Measurements from ENCODE around the gene OR5I1. TPM values are rescaled to one million over a fixed set of nuclear protein-coding genes. Genes with fewer than 3 reads are reported as not detected.

Gene OR5I1
- polyA plus RNA-seq, 3 donors from 2014 or later = not detected

Other genes with a start within 250 kb of the OR5I1 start
- not detected for gene OR5D13, start 163.0 kb downstream of the OR5I1 start, polyA plus RNA-seq
- not detected for gene OR5D14, start 140.8 kb downstream of the OR5I1 start, polyA plus RNA-seq
- not detected for gene OR5L1, start 125.0 kb downstream of the OR5I1 start, polyA plus RNA-seq
- gene OR5D18, start 116.8 kb downstream of the OR5I1 start, polyA plus RNA-seq = not detected
- gene OR5L2, start 109.2 kb downstream of the OR5I1 start, polyA plus RNA-seq = not detected
- gene OR5D16, start 97.6 kb downstream of the OR5I1 start, polyA plus RNA-seq = not detected
- not detected for gene TRIM51, start 53.1 kb downstream of the OR5I1 start, polyA plus RNA-seq
- gene OR5W2, start 21.8 kb downstream of the OR5I1 start, polyA plus RNA-seq = not detected
- not detected for gene OR10AG1, start 33.5 kb upstream of the OR5I1 start, polyA plus RNA-seq
- not detected for gene OR5F1, start 58.2 kb upstream of the OR5I1 start, polyA plus RNA-seq
- gene OR5AS1, start 91.3 kb upstream of the OR5I1 start, polyA plus RNA-seq = not detected
- gene OR8I2, start 156.9 kb upstream of the OR5I1 start, polyA plus RNA-seq = not detected
- not detected for gene OR8H2, start 167.3 kb upstream of the OR5I1 start, polyA plus RNA-seq
- gene OR8H3, start 186.0 kb upstream of the OR5I1 start, polyA plus RNA-seq = not detected
- not detected for gene OR8J3, start 203.8 kb upstream of the OR5I1 start, polyA plus RNA-seq
- not detected for gene OR8K5, start 223.9 kb upstream of the OR5I1 start, polyA plus RNA-seq
- not detected for gene OR5J2, start 240.2 kb upstream of the OR5I1 start, polyA plus RNA-seq